ENCODE measurements around the gene IGDCC3.

DNA sequence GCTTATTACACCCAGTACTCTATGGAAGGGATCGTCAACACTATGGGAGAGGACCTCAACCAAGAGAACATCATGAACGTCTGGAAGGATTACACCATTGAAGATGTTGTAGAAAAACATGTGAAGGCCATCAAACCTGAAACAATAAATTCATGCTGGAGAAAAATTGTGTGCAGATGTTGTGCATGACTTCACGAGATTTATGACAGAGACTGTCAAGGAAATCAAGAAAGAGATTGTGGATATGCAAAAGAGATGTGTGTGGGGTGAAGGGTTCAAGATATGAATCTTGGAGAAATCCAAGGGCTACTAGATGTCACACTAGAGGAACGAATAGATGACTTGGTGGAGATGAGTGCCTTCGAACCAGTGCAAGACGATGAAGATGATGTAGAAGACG lies 87.6 kb downstream of the IGDCC3 start:
- TF ChIP-seq, protein P1, sequence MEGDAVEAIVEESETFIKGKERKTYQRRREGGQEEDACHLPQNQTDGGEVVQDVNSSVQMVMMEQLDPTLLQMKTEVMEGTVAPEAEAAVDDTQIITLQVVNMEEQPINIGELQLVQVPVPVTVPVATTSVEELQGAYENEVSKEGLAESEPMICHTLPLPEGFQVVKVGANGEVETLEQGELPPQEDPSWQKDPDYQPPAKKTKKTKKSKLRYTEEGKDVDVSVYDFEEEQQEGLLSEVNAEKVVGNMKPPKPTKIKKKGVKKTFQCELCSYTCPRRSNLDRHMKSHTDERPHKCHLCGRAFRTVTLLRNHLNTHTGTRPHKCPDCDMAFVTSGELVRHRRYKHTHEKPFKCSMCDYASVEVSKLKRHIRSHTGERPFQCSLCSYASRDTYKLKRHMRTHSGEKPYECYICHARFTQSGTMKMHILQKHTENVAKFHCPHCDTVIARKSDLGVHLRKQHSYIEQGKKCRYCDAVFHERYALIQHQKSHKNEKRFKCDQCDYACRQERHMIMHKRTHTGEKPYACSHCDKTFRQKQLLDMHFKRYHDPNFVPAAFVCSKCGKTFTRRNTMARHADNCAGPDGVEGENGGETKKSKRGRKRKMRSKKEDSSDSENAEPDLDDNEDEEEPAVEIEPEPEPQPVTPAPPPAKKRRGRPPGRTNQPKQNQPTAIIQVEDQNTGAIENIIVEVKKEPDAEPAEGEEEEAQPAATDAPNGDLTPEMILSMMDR (IDR thresholded peaks at IDR 0.05; ENCODE audit: insufficient read depth, low read length) = no peak
- TF ChIP-seq POLR2AphosphoS5 (IDR thresholded peaks at IDR 0.05; ENCODE audit: low read depth) (no peak), GABPA (IDR thresholded peaks at IDR 0.05; ENCODE audit: low read depth) (no peak)
